AG04450 (cell line): ENCODE data around the gene C20orf204. TPM values are rescaled to one million over a fixed set of nuclear protein-coding genes. Genes with fewer than 3 reads are reported as not detected.

Experiments used
- CTCF ChIA-PET: fragments of 300-600, 350-600 bp; formaldehyde crosslinking; extraction: SDS; loops from one replicate; lab custom pipeline; 2022; ENCODE audit warnings: antibody characterized with exemption, inconsistent platforms; lab: Charles Lee
- POLR2A ChIA-PET: fragments of 350-600 bp; formaldehyde crosslinking; extraction: SDS; loops from one replicate; lab custom pipeline; 2021; ENCODE audit warnings: antibody characterized with exemption, inconsistent platforms; lab: Yijun Ruan, JAX
- DNase-seq: peaks from one replicate; pipeline ENCODE4 v3.0.0-alpha.2; 2011; ENCODE audit warnings: low read depth, low spot score
- H3K27ac ChIP-seq: one replicate; pipeline ENCODE4 v1.5.1; 2012; ENCODE audit warnings: low read depth, low read length, control low read depth
- H3K27me3 ChIP-seq: one replicate; pipeline ENCODE4 v1.6.0; 2012; ENCODE audit warnings: low read length; ENCODE audit not compliant: control insufficient read depth, insufficient read depth
- H3K4me3 ChIP-seq: 2 replicates; pipeline ENCODE4 v1.5.1; 2011; ENCODE audit warnings: mild to moderate bottlenecking, low read depth, low read length, control low read depth
- H3K9me3 ChIP-seq: 2 replicates; pipeline ENCODE4 v1.5.1; 2012; ENCODE audit warnings: low read length; ENCODE audit not compliant: control insufficient read depth, insufficient read depth
- polyA plus RNA-seq: library from polyadenylated mRNA; depleted of rRNA; stranded (reverse); fragments of >200 nt; gene quantifications from 2 replicates; pipeline ENCODE4 v1.2.3, GENCODE V29; 2011
- TF ChIP-seq, protein P1 (sequence below): IDR thresholded peaks from 2 replicates; pipeline ENCODE4 v1.5.1; 2011; ENCODE audit warnings: low read depth, low read length, control low read depth, inconsistent platforms

Gene C20orf204
- polyA plus RNA-seq, 1 experiment, result 0.01 TPM

DNA sequence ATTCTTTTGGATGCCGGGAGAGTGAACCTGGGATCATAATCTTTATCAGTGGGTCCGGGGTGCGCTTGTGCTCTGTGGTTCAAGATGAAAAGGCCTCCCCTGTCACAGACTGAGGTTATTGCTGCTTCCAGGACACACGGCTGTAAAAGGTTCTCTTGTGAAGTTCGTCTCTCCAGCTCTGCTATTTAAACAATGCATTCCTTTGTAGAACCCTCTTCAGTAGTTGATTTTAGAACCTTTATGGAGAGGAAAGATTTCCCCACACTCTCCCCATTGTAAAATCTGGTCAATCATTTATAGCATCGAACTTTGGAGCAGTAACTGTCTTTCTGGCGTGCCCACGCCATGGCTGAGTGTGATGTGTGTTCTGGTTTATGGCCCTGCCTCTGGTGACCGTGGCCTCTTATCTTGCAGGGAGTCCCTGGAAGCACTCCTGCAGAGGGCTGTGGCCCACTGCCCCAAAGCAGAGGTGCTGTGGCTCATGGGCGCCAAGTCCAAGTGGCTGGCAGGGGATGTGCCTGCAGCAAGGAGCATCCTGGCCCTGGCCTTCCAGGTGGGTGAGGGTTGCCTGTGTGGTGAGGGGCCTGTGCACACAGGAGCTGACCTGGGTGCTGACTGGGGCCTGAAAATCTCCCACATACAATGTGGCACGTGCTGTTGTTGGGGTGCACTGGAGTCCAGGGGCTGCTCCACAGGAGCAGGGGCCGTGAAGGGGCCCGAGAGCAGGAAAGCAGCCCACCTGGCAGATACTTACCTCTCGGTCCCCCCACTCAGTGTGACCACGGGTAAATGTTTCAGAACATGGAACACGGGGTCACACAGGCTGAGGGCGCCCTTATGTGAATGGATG, 11.6 kb upstream of the C20orf204 start:
- no peak for DNase-seq
- TF ChIP-seq, protein P1, sequence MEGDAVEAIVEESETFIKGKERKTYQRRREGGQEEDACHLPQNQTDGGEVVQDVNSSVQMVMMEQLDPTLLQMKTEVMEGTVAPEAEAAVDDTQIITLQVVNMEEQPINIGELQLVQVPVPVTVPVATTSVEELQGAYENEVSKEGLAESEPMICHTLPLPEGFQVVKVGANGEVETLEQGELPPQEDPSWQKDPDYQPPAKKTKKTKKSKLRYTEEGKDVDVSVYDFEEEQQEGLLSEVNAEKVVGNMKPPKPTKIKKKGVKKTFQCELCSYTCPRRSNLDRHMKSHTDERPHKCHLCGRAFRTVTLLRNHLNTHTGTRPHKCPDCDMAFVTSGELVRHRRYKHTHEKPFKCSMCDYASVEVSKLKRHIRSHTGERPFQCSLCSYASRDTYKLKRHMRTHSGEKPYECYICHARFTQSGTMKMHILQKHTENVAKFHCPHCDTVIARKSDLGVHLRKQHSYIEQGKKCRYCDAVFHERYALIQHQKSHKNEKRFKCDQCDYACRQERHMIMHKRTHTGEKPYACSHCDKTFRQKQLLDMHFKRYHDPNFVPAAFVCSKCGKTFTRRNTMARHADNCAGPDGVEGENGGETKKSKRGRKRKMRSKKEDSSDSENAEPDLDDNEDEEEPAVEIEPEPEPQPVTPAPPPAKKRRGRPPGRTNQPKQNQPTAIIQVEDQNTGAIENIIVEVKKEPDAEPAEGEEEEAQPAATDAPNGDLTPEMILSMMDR, result no peak
- Histone ChIP-seq H3K27me3 (no peaks in the 10 kb centered on the region), H3K9me3 (no peaks in the 10 kb centered on the region; the same call in 1 of the 2 replicates), H3K4me3 (no peak overlapping the region), H3K27ac (no peak overlapping the region)
- ChIA-PET CTCF (no interaction called here), POLR2A (no interaction called here)

DNA sequence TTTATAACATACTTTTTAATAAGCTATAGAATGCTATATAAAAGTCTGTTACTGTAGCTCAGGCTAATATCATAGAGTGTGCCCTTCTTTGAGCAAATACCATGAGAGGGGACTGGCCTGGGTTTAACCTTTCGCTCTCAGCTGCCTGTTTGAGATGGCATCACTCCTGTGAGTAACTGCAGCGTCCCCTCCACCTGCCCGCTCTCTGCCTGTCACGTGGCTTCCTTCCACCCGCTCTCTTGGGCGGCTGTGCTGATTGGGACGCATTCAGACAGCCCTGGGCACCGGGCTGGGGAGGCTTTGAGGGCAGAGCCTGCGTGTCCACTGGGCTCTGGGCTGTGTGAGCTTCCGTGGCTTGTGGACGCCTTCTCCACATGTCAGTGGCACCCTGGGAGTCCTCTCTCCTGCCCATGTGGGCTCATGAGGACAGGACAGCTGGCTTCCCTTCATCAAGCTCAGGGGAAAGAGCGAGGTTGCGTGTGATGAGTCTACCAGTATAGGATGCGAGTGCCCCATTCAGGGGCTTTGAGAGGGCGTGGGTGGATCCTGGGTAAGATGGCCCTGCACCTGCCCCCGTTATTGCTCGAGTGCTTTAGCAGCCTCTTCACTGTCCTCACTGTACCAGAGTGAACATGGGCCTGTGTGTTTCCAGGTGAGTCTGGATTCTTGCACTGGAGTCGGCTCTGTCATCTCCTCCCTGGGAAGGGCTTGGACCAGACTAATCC, 10.7 kb upstream of the C20orf204 start:
- no peaks in the 10 kb centered on the region for H3K27me3 ChIP-seq
- no peaks in the 10 kb centered on the region; the same call in 1 of the 2 replicates for H3K9me3 ChIP-seq
- POLR2A ChIA-PET, result no interaction called here
- DNase-seq, result no peak
- H3K4me3 ChIP-seq, result no peak overlapping the region
- TF ChIP-seq, protein P1, result no peak
- CTCF ChIA-PET, result no interaction called here
- no peak overlapping the region for H3K27ac ChIP-seq

DNA sequence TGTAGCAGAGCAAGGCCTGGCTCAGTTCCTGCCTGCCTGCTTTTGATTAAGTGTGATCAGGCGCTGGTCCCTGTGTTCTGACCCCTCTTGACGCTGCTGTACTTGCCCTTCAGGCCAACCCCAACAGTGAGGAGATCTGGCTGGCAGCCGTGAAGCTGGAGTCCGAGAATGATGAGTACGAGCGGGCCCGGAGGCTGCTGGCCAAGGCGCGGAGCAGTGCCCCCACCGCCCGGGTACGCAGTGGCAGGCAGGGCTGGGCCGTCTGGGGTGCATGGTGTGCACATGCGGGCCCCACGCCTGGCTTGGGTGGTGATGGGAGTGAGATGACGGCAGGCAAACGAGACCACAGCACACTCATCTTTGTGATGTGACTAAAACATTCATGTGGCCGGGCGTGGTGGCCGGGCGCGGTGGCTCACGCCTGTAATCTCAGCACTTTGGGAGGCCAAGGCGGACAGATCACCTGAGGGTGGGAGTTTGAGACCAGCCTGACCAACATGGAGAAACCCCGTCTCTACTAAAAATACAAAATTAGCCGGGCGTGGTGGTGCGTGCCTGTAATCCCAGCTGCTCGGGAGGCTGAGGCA, 10.1 kb upstream of the C20orf204 start:
- Histone ChIP-seq H3K27me3 (no peaks in the 10 kb centered on the region), H3K4me3 (no peak overlapping the region), H3K9me3 (no peaks in the 10 kb centered on the region; the same call in 1 of the 2 replicates), H3K27ac (no peak overlapping the region)
- ChIA-PET CTCF (no interaction called here), POLR2A (no interaction called here)
- no peak for DNase-seq
- TF ChIP-seq, protein P1, result no peak

DNA sequence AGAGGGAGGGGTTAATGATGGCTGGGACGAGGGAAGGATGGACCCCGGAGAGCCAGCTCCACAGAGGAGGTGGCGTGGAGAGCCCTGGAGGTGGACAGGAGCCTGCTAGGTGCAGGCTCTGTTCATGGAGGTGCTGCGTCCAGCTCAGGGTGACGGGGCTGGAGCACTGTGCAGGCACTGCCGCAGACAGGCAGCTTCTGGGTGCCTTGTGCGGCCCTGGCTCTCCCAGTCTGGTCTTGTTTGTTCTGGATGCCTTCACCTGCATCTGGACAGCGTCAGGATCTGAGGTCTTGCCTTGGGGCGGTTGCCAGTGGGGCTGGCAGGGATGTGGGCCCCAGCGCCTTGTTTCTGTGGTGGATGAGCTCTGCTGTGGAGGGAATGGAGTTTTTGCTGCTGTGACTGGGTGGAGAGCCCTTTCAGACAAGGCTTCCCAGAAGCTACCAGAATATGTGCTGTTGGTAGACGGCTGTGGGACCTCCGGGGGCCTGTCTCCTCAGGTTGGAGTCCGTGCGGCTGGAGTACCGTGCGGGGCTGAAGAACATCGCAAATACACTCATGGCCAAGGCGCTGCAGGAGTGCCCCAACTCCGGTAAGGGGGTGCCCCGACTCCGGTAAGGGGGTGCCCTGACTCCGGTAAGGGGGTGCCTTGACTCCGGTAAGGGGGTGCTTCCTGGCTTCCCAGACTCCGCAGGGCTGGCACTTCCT, 7.8 kb upstream of the C20orf204 start:
- Histone ChIP-seq H3K9me3 (no peaks in the 10 kb centered on the region; the same call in 1 of the 2 replicates), H3K27ac (no peak overlapping the region), H3K4me3 (no peak overlapping the region), H3K27me3 (no peaks in the 10 kb centered on the region)
- TF ChIP-seq, protein P1, result no peak
- no peak for DNase-seq
- ChIA-PET CTCF (interaction anchor here (1.1 to 1.3 kb wide), 2 partner anchors 11 to 13 kb away, joined by 3 to 4 read pairs; no protein-coding TSS in a partner anchor), POLR2A (no interaction called here)
